Keratinocyte (primary cell): ENCODE measurements around the gene OR5K2. TPM values are rescaled to one million over a fixed set of nuclear protein-coding genes. Genes with fewer than 3 reads are reported as not detected.

Experiments
- DNase-seq: peaks from one replicate; pipeline ENCODE4 v3.0.0-alpha.2; 2011; ENCODE audit warnings: low read depth, missing footprints, low spot score
- FAIRE-seq: peaks from 2 replicates; lab custom pipeline; 2011; peaks lifted over from hg19 to GRCh38; lab: Jason Lieb, UNC
- H2AFZ ChIP-seq: 2 replicates; pipeline ENCODE4 v1.6.0; 2012; ENCODE audit warnings: low read length, control low read depth, inconsistent platforms; ENCODE audit not compliant: control insufficient read depth
- H3K27ac ChIP-seq: 2 replicates; pipeline ENCODE4 v1.5.1; 2011; ENCODE audit warnings: low read length; ENCODE audit not compliant: control insufficient read depth, insufficient read depth
- H3K27me3 ChIP-seq: 3 replicates; pipeline ENCODE4 v1.6.0; 2011; ENCODE audit warnings: low read length; ENCODE audit not compliant: control insufficient read depth, insufficient read depth; ENCODE audit errors: extremely low read depth
- H3K36me3 ChIP-seq, 2 experiments: 2 replicates in 1 of 2; 3 replicates in 1 of 2; pipeline ENCODE4 v1.5.1; 2011; ENCODE audit warnings: low read length in 2 of 2, mild to moderate bottlenecking in 1 of 2; ENCODE audit not compliant: control insufficient read depth in 2 of 2, insufficient read depth in 2 of 2; ENCODE audit errors: extremely low read depth in 1 of 2
- H3K4me1 ChIP-seq: 3 replicates; pipeline ENCODE4 v1.5.1; 2011; ENCODE audit warnings: low read length; ENCODE audit not compliant: control insufficient read depth, insufficient read depth; ENCODE audit errors: extremely low read depth
- H3K4me2 ChIP-seq: 3 replicates; pipeline ENCODE4 v1.6.0; 2011; ENCODE audit warnings: low read depth, low read length; ENCODE audit not compliant: control insufficient read depth, insufficient read depth; ENCODE audit errors: extremely low read depth
- H3K4me3 ChIP-seq, 3 experiments: fragments of 200-600 bp in 1 of 3; sonication (generic) in 1 of 3; 2 replicates in 2 of 3; 3 replicates in 1 of 3; pipeline ENCODE4 v1.5.1; 2011 to 2016; ENCODE audit warnings: low read length in 3 of 3, mild to moderate bottlenecking in 3 of 3, control low read depth in 2 of 3, inconsistent platforms in 1 of 3, low read depth in 1 of 3, mixed read lengths in 1 of 3, mixed run types in 1 of 3, moderate library complexity in 1 of 3; ENCODE audit not compliant: control insufficient read depth in 2 of 3, insufficient read depth in 2 of 3; ENCODE audit errors: extremely low read depth in 1 of 3
- H3K79me2 ChIP-seq: 2 replicates; pipeline ENCODE4 v1.6.0; 2012; ENCODE audit warnings: low read length; ENCODE audit not compliant: control insufficient read depth, insufficient read depth
- H3K9ac ChIP-seq: 3 replicates; pipeline ENCODE4 v1.6.0; 2011; ENCODE audit warnings: low read length; ENCODE audit not compliant: control insufficient read depth, insufficient read depth; ENCODE audit errors: extremely low read depth
- H3K9me1 ChIP-seq: 3 replicates; pipeline ENCODE4 v1.6.0; 2011; ENCODE audit warnings: low read length; ENCODE audit not compliant: control insufficient read depth, insufficient read depth; ENCODE audit errors: extremely low read depth
- H3K9me3 ChIP-seq: 2 replicates; pipeline ENCODE4 v1.5.1; 2012; ENCODE audit warnings: low read depth, low read length; ENCODE audit not compliant: control insufficient read depth
- H4K20me1 ChIP-seq: 3 replicates; pipeline ENCODE4 v1.6.0; 2011; ENCODE audit warnings: low read length; ENCODE audit not compliant: control insufficient read depth, insufficient read depth; ENCODE audit errors: extremely low read depth
- CTCF ChIP-seq, 3 experiments: IDR thresholded peaks in 1 of 3; conservative IDR thresholded peaks in 1 of 3; optimal IDR thresholded peaks in 1 of 3; 2 replicates in 2 of 3; 3 replicates in 1 of 3; pipeline versions ENCODE3 to v1.5.1; 2011; ENCODE audit warnings: low read length in 3 of 3, mild to moderate bottlenecking in 3 of 3, moderate library complexity in 2 of 3, control low read depth in 1 of 3, inconsistent platforms in 1 of 3; ENCODE audit not compliant: insufficient read depth in 2 of 3; ENCODE audit errors: extremely low read depth in 1 of 3
- EZH2 ChIP-seq: IDR thresholded peaks from one replicate; pipeline ENCODE4 v1.6.1; 2012; ENCODE audit warnings: inconsistent platforms, mild to moderate bottlenecking, low read length, moderate library complexity
- dilution Hi-C: fragments of 300-500 bp; cut with MboI; formaldehyde crosslinking; loops from one replicate; pipeline ENCODE4 v1.7.0; 2020; ENCODE audit warnings: low sequenced_read_pairs; ENCODE audit not compliant: extremely low pct_ligation_motif_present
- polyA plus RNA-seq, 5 experiments: library from polyadenylated mRNA; depleted of rRNA in 3 of 5; stranded (reverse) in 3 of 5; stranded (forward) in 1 of 5; unstranded in 1 of 5; fragments of >200 nt; gene quantifications; 1 replicate in 1 of 5; 2 replicates in 3 of 5; 3 replicates in 1 of 5; pipeline versions ENCODE4 v1.2.1 to v1.2.3, GENCODE V29; 2011 to 2012; ENCODE audit warnings: missing spikeins in 2 of 5, low read depth in 1 of 5, low replicate concordance in 1 of 5

Gene OR5K2
- polyA plus RNA-seq, 1 donor (not counting 4 experiments of a cell fraction or from before 2014, with no cell fraction given) = not detected

- no peaks in the 10 kb centered on the region for H3K27me3 ChIP-seq
- H3K27ac ChIP-seq = no peak overlapping the region
- DNase-seq = no peak
- H3K4me3 ChIP-seq = no peak overlapping the region
- no peaks in the 10 kb centered on the region for H3K9me1 ChIP-seq
- no peak overlapping the region for H2AFZ ChIP-seq
- H3K79me2 ChIP-seq = peaks cover 15% of the 10 kb centered on the region
- H3K4me2 ChIP-seq = no peak overlapping the region
- TF ChIP-seq CTCF (optimal IDR thresholded peaks at IDR 0.05 in 1 of 3, IDR thresholded peaks at IDR 0.05 in 1 of 3, conservative IDR thresholded peaks at IDR 0.05 in 1 of 3; ENCODE audit: extremely low read depth in 1 of 3, insufficient read depth in 2 of 3, low read length in 3 of 3) = no peak
- no peak for TF ChIP-seq EZH2
- peaks cover 11% of the 10 kb centered on the region for H3K4me1 ChIP-seq
- no peak overlapping the region for H3K9ac ChIP-seq
- H3K9me3 ChIP-seq = no peaks in the 10 kb centered on the region
- H4K20me1 ChIP-seq = no peaks in the 10 kb centered on the region
- dilution Hi-C loops = no loop called here
- no peak for FAIRE-seq
- H3K36me3 ChIP-seq = peaks cover 2 to 6% of the 10 kb centered on the region in 2 experiments
These were observed 28.0 kb downstream of the OR5K2 start for GRCh38 chr3:98525494-98525893.

- Histone ChIP-seq H3K27me3 (no peaks in the 10 kb centered on the region), H3K9me1 (no peaks in the 10 kb centered on the region), H3K9me3 (no peaks in the 10 kb centered on the region), H3K36me3 (no peaks in the 10 kb centered on the region), H2AFZ (peak overlapping the region; percentile 28), H3K4me1 (no peaks in the 10 kb centered on the region), H3K4me2 (no peak overlapping the region), H3K4me3 (no peak overlapping the region), H3K79me2 (no peaks in the 10 kb centered on the region), H3K9ac (no peak overlapping the region), H3K27ac (no peak overlapping the region), H4K20me1 (no peaks in the 10 kb centered on the region)
- TF ChIP-seq EZH2 = no peak
- TF ChIP-seq CTCF (optimal IDR thresholded peaks at IDR 0.05 in 1 of 3, IDR thresholded peaks at IDR 0.05 in 1 of 3, conservative IDR thresholded peaks at IDR 0.05 in 1 of 3; ENCODE audit: extremely low read depth in 1 of 3, insufficient read depth in 2 of 3, low read length in 3 of 3) = no peak
- no peak for DNase-seq
- no peak for FAIRE-seq
- dilution Hi-C loops = no loop called here
These were observed 31.2 kb downstream of the OR5K2 start for GRCh38 chr3:98528474-98529346.
